HG02938 (cell line): ENCODE data around the gene PHACTR1.
"Not testable (repeated sequence)": the region's sequence is repeated elsewhere in the genome, so short reads cannot be mapped to it uniquely, and the experiment has no call there.

Experiments used
- ATAC-seq: cut with Tn5 transposase; IDR thresholded peaks from one replicate; pipeline ENCODE4 v1.9.1; 2021; ENCODE audit warnings: mild to moderate bottlenecking, moderate library complexity; ENCODE audit not compliant: unreplicated experiment

The PHACTR1 gene

GRCh38 chr6:12748815-12749521, 32.4 kb downstream of the PHACTR1 start:
- no peak for ATAC-seq

DNA sequence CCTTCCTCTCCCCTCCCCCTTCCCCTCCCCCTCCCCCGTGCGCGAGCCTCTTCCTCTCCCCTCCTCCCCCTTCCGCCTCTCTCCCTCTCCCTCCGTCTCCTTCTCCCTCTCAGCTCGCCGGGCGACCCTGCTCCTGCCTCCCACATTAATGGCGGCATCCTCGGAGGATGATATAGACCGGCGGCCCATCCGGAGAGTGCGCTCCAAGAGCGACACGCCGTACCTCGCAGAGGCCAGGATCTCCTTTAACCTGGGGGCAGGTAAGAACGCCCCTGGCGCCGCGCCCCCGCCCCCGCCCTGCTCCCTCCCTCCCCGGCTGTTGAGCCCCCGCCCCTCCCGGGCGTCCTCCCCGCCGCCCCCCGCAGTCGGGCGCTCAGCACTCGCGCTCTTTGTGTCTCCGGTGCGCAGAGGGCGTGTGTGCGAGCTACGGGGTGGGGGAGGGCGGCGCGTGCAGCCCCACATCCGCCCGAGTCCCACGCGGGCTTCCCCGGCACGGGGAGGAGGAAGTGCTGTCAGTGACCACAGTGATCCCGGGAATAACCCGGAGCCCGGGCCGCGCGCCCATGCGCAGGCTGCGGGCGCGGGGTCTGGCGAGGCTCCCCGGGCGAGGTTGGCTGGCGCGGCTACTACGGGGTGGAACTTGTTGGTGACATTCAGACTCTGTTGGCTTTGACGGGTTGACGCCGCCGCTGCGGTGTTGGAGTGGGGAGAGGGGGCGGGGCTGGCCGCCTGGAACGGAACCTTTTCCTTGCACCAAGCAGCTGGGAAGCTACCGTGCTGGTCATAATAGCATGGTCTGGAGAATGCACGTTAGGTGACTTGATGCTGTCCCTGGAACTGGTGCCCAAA, 33.2 kb downstream of the PHACTR1 start:
- no peak for ATAC-seq

- ATAC-seq = no peak
Observed at GRCh38 chr6:12750416-12750815, 33.8 kb downstream of the PHACTR1 start.

- no peak for ATAC-seq
Observed at GRCh38 chr6:12751694-12752325, 35.2 kb downstream of the PHACTR1 start.

- ATAC-seq = no peak
Observed at GRCh38 chr6:12753036-12753435, 36.5 kb downstream of the PHACTR1 start.

- ATAC-seq = no peak
Observed at GRCh38 chr6:12760226-12760625, 43.7 kb downstream of the PHACTR1 start.

DNA sequence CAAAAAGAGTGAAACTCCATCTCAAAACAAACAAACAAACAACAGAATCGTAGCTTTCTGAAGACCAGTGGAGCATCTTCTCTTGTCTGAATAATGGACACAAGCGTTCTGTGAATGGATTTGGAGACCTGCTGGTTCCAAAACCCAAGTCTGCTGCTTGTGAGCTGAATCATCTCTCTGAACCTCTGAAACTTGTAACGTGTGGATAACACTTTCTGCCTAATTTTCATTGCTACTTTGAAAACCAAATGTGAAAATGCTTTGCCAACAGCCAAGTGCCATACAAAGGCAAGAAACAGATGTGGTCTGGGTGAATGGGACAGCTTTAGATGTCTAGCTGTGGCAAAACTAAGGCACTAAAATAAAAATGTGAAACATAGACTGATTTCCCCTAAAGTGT, 44.3 kb downstream of the PHACTR1 start:
- ATAC-seq = no peak

GRCh38 chr6:12761376-12762115, 45.0 kb downstream of the PHACTR1 start:
- no peak for ATAC-seq

- ATAC-seq = not testable (repeated sequence)
Observed at GRCh38 chr6:12762731-12763434, 46.3 kb downstream of the PHACTR1 start.

GRCh38 chr6:12766365-12766764, 49.8 kb downstream of the PHACTR1 start:
- ATAC-seq = no peak

- no peak for ATAC-seq
Observed at GRCh38 chr6:12767016-12767415, 50.4 kb downstream of the PHACTR1 start.

DNA sequence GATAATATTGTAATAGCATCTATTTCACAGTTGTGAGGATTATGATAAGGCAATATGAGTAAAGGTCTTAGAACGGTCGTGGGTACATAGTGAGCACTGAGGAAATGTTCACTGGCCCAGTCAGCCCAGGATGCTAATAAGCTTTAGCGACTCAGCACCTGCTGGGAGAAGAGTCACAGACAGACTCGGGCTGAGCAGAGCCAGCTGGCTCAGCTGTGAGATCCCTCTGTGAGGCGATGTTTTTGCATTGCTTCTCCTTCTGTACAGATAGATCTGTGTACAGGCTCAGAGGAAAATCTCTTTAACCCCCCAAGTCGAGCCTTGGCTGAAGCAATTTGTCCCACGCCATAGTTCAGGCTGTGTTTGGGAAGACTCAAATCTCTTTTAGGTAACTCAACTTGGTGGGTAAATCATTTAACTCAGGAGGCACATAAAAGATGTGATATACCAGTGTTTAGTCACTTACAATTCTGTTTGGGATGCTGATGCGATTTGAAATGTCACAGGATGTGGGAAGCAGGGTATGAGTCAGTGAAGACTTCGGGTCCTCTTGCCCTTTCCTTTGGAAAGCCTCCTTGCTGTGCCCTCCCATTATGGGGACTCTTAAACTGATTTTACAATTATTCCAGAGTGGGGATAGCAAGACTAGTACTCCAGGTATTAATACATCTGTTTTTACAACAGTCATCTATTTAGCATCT, 53.1 kb downstream of the PHACTR1 start:
- ATAC-seq = no peak

GRCh38 chr6:12772416-12772815, 55.8 kb downstream of the PHACTR1 start:
- no peak for ATAC-seq

- no peak for ATAC-seq
Observed at GRCh38 chr6:12776291-12776690, 59.7 kb downstream of the PHACTR1 start.

DNA sequence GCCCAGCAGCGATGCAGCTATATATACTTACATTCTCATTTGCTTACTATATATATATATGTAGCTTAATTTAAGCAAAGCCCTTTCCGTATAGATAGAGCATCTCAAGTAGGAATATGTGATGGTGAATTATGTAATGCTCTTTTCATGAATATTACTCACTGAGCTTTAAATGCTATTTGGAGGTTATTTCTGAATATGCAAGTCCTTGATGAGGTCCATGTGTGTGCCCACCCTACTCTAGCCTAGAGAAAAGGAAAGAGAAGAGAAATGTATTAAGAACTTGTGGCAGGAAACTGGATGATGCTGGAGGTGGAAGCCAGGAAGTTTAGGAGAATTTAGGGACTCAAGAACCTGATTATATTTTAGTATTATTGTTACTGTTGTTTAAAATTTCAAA, 63.2 kb downstream of the PHACTR1 start:
- ATAC-seq = no peak

GRCh38 chr6:12782136-12782535, 65.6 kb downstream of the PHACTR1 start:
- no peak for ATAC-seq

- ATAC-seq = no peak
Observed at GRCh38 chr6:12785301-12785700, 68.7 kb downstream of the PHACTR1 start.

DNA sequence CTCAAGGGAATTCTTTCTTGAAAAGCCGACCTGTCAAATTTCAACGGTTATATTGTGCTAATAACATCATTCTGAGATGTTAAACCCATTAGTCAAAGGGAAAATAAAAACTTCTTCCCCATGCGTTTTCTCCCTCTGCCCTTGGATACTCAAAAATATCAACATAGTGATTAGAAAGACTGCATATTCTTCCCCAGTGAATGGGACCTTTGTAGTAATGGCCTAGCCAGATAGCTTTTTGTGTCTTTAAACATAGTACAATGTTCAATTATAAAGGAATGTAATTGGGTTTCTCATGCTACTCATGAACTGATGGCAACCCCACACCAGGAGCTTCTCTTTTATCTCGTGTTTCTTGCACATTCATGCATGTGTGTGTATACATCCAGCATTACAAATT, 69.4 kb downstream of the PHACTR1 start:
- ATAC-seq = no peak

DNA sequence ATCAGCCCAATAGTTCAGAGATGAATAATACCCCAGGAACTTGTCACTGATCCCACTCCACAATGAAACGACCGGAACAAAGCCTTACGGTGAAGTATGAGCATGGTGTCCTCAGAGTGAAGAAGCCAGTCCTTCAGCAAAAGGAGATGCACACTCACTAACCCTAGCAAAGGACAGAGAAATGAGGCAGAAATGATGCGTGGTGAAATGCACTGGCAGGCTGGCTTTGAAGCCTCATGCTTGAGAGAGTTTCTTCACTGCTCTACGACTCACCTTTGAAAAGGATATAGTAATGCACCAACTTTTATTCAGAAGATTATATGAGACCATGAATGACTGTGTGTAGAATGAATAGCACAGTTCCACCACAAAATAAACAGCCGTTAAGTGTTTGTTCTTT, 74.8 kb downstream of the PHACTR1 start:
- ATAC-seq = no peak

DNA sequence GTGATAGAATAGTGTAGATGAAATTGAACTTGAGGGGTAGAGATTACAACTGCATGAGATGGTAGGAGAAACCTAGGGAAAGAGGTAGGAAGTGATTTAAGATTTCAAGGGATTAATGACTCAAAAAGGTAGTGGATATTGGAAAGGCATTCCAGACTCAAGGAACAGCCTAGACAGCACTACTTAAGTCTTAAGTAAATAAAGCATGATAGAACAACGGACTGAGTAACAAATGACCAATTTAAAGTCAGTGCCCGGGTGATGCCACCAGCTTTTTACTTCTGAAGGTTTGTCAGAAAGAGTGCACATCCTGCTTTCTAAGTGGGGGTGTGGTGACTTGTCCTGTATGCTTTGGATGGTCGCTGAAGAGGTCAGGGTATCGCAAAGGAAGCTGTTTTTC, 81.8 kb downstream of the PHACTR1 start:
- ATAC-seq = no peak
